Measurements from ENCODE around the gene LRRC23. TPM values are rescaled to one million over a fixed set of nuclear protein-coding genes. Genes with fewer than 3 reads are reported as not detected.
"Not testable (repeated sequence)": the region's sequence is repeated elsewhere in the genome, so short reads cannot be mapped to it uniquely, and the experiment has no call there.

Gene LRRC23
- total RNA-seq, 1 donor from 2014 or later: 11.6 TPM

- no peaks in the 10 kb centered on the region for H3K27me3 ChIP-seq (ENCODE audit: low read depth)
- no peak for TF ChIP-seq CTCF (IDR thresholded peaks at IDR 0.05; ENCODE audit: borderline replicate concordance)
- peak; percentile 88 for DNase-seq
- H3K27ac ChIP-seq (replicated peaks): peak within 1 kb of the TSS; percentile 99
- peak within 1 kb of the TSS; percentile 100 for H3K4me3 ChIP-seq
- H3K36me3 ChIP-seq: peaks cover 53% of the 10 kb centered on the region
- no peaks in the 10 kb centered on the region for H3K9me3 ChIP-seq (replicated peaks)
- H3K4me1 ChIP-seq: peaks cover 56% of the 10 kb centered on the region
- intact Hi-C loops (cut with micrococcal nuclease): no loop called here
Measured at GRCh38 chr12:6867413-6868210, 37.0 kb upstream of the LRRC23 start, which contains the start of gene TPI1. TPI1 (plus strand) TSS chr12:6867531; CDS start chr12:6867567, 36 bp downstream.

- Histone ChIP-seq H3K36me3 (peaks cover 46% of the 10 kb centered on the region), H3K4me3 (peak overlapping the region; percentile 100), H3K27ac (replicated peaks) (peak overlapping the region; percentile 99), H3K9me3 (replicated peaks) (no peaks in the 10 kb centered on the region), H3K4me1 (peaks cover 62% of the 10 kb centered on the region), H3K27me3 (ENCODE audit: low read depth) (no peaks in the 10 kb centered on the region)
- TF ChIP-seq CTCF (IDR thresholded peaks at IDR 0.05; ENCODE audit: borderline replicate concordance): no peak
- intact Hi-C loops (cut with micrococcal nuclease): no loop called here
- no peak for DNase-seq
Measured at GRCh38 chr12:6868211-6869048, 36.2 kb upstream of the LRRC23 start.

DNA sequence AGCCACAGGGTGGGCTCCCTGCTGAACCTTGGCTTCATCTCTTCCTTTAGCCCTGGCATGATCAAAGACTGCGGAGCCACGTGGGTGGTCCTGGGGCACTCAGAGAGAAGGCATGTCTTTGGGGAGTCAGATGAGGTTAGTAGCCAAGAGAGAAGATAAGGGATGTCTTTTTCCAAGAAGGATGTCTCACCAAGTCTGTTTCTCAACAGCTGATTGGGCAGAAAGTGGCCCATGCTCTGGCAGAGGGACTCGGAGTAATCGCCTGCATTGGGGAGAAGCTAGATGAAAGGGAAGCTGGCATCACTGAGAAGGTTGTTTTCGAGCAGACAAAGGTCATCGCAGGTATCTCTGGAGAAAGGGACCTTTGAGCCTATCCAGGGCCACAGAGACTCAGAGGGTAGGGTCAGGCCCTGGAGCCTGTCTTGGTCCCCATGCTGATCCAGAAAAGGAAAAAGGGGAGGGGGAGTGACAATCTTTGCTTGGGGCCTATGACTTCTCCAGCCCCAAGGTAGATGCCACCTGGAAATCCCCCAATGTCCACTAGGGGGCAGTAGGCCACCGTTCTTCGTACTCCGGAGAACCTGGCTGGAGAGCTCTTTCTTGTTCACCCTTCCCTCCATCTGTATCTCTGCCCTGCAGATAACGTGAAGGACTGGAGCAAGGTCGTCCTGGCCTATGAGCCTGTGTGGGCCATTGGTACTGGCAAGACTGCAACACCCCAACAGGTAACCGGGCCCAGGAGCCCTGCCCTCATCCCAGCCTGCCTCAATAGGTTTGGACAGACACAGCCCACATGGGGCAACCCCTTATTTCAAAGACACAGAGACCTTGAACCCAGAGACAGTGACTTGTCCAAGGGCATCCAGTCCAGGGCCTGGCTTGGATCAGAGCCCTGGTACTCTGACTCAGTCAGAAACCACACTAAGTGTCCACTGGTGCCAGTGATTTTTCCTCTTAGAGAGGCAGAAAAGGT, 35.3 kb upstream of the LRRC23 start:
- peak; percentile 69 for DNase-seq
- no peaks in the 10 kb centered on the region for H3K27me3 ChIP-seq (ENCODE audit: low read depth)
- H3K36me3 ChIP-seq: peaks cover 37% of the 10 kb centered on the region
- peak overlapping the region; percentile 99 for H3K27ac ChIP-seq (replicated peaks)
- intact Hi-C loops (cut with micrococcal nuclease): no loop called here
- peaks cover 68% of the 10 kb centered on the region for H3K4me1 ChIP-seq
- peak overlapping the region; percentile 100 for H3K4me3 ChIP-seq
- H3K9me3 ChIP-seq (replicated peaks): no peaks in the 10 kb centered on the region
- peak; percentile 95 for TF ChIP-seq CTCF (IDR thresholded peaks at IDR 0.05; ENCODE audit: borderline replicate concordance)

DNA sequence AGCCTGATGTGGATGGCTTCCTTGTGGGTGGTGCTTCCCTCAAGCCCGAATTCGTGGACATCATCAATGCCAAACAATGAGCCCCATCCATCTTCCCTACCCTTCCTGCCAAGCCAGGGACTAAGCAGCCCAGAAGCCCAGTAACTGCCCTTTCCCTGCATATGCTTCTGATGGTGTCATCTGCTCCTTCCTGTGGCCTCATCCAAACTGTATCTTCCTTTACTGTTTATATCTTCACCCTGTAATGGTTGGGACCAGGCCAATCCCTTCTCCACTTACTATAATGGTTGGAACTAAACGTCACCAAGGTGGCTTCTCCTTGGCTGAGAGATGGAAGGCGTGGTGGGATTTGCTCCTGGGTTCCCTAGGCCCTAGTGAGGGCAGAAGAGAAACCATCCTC, 34.3 kb upstream of the LRRC23 start:
- H3K4me3 ChIP-seq; intact Hi-C loops (cut with micrococcal nuclease); DNase-seq; H3K9me3 ChIP-seq (replicated peaks); H3K27me3 ChIP-seq (ENCODE audit: low read depth): not testable (repeated sequence)
- Histone ChIP-seq H3K4me1 (peaks cover 68% of the 10 kb centered on the region), H3K27ac (replicated peaks) (peak overlapping the region; percentile 99), H3K36me3 (peaks cover 31% of the 10 kb centered on the region)

DNA sequence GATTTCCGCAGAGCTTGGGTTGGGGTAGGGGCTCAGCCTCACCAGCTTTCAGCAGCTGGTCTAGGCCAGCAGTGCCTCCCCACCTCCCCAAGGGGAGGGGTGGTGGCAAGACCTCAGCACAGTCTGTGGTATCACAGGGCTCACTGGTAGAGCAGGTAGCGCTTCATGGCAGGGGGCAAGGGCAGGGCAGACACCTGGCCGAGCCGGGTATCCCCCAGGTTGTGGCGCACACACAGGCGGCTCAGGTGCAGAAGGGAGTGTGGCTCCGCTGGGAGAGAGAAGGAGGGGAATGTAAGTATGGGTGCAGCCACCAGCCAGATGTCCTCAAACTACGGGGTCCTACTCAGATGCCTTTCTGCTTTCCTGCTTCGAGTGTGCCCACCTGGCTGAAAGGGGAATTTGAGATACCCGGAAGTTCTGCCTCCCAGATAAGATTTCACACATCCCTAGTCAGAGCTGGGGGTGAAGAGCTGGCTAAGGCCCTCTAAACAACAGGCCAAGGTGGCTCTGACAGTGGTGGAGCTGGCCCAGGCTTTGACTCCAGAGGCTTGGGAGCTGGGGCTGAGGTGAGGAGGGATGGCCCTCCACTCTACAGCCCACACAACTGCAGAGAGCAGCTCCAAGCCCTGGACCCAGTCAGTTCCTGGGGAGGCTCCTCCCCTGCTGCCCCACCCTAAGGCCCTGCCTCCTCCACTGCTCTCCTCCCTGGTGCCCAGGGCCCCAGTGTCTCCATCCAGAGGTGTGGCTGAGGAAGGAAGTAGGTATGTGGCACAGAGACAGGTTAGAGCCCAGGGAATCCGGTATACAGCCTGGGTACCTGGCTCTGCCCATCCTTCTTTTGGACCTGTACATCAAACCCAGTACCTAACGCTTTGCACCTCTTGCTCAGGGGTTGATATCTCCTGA, 33.3 kb upstream of the LRRC23 start:
- H3K4me3 ChIP-seq: peak overlapping the region; percentile 89
- peaks cover 31% of the 10 kb centered on the region for H3K36me3 ChIP-seq
- H3K27me3 ChIP-seq (ENCODE audit: low read depth): no peaks in the 10 kb centered on the region
- TF ChIP-seq CTCF (IDR thresholded peaks at IDR 0.05; ENCODE audit: borderline replicate concordance): no peak
- no peak for DNase-seq
- intact Hi-C loops (cut with micrococcal nuclease): no loop called here
- H3K9me3 ChIP-seq (replicated peaks): no peaks in the 10 kb centered on the region
- H3K4me1 ChIP-seq: peaks cover 68% of the 10 kb centered on the region
- peak overlapping the region; percentile 90 for H3K27ac ChIP-seq (replicated peaks)

Measured in left ventricle myocardium inferior (tissue), 1 donor.